Natural killer cell (primary cell): ENCODE data around the gene NT5DC1. TPM values are rescaled to one million over a fixed set of nuclear protein-coding genes. Genes with fewer than 3 reads are reported as not detected.

Experiments
- ATAC-seq, 3 donors: fragments of 150-1000 bp in 2 of 3; fragments of 200-7000 bp in 1 of 3; cut with Tn5 transposase; 1 replicate in 1 of 3; 2 replicates in 2 of 3; pipeline ENCODE4 v1.10.0; 2021; ENCODE audit warnings: mild to moderate bottlenecking in 2 of 3, moderate library complexity in 2 of 3
- DNase-seq, 2 donors: peaks; one replicate each; pipeline versions ENCODE4 v3.0.0 to v3.0.0-alpha.2; 2013 to 2021; ENCODE audit warnings: mixed read lengths in 1 of 2
- H3K27ac ChIP-seq: one replicate; pipeline ENCODE4 v1.5.1; 2013; ENCODE audit warnings: mild to moderate bottlenecking, low read length
- H3K27me3 ChIP-seq: one replicate; pipeline ENCODE4 v1.6.1; 2013; ENCODE audit warnings: low read length; ENCODE audit not compliant: control insufficient read depth, insufficient read depth
- H3K36me3 ChIP-seq: one replicate; pipeline ENCODE4 v1.6.1; 2013; ENCODE audit warnings: low read length; ENCODE audit not compliant: control insufficient read depth, insufficient read depth
- H3K4me1 ChIP-seq: one replicate; pipeline ENCODE4 v1.6.1; 2013; ENCODE audit warnings: low read length; ENCODE audit not compliant: control insufficient read depth, insufficient read depth
- H3K4me3 ChIP-seq: one replicate; pipeline ENCODE4 v1.5.1; 2013; ENCODE audit warnings: low read length
- H3K9me3 ChIP-seq: one replicate; pipeline ENCODE4 v1.6.1; 2013; ENCODE audit warnings: low read length; ENCODE audit not compliant: control insufficient read depth, insufficient read depth
- H3K27ac Mint-ChIP-seq, 2 donors: one replicate each; pipeline ENCODE4 v1.8.0; 2022; ENCODE audit warnings: mild to moderate bottlenecking in 2 of 2, mixed read lengths in 2 of 2, moderate library complexity in 1 of 2
- H3K27me3 Mint-ChIP-seq, 2 donors: one replicate each; pipeline ENCODE4 v1.8.0; 2022; ENCODE audit warnings: low read depth in 2 of 2, mixed read lengths in 2 of 2
- H3K36me3 Mint-ChIP-seq: one replicate; pipeline ENCODE4 v1.8.0; 2022; ENCODE audit warnings: mixed read lengths
- H3K4me1 Mint-ChIP-seq, 2 donors: one replicate each; pipeline ENCODE4 v1.8.0; 2022; ENCODE audit warnings: mixed read lengths in 2 of 2
- H3K4me3 Mint-ChIP-seq: one replicate; pipeline ENCODE4 v1.8.0; 2022; ENCODE audit warnings: mild to moderate bottlenecking, moderate library complexity, mixed read lengths
- H3K9me3 Mint-ChIP-seq, 2 donors: one replicate each; pipeline ENCODE4 v1.8.0; 2022; ENCODE audit warnings: mixed read lengths in 2 of 2
- WGBS: methylation state at CpG from one replicate; pipeline ENCODE4 v1.1.7; 2013; ENCODE audit warnings: missing lambda C conversion rate; ENCODE audit not compliant: insufficient coverage; 5-methylcytosine and 5-hydroxymethylcytosine counted together
- intact Hi-C: fragments of 100-400 bp; cut with micrococcal nuclease; formaldehyde crosslinking; loops from one replicate; pipeline ENCODE4 v1.14.2; 2022
- total RNA-seq, 4 donors: library from RNA; stranded (reverse); fragments of 120-200 nt in 1 of 4; gene quantifications; one replicate each; pipeline versions ENCODE4 v1.2.3 to v1.2.4, GENCODE V29; 2013 to 2022
- TF ChIP-seq, protein P1 (sequence below): fragments of 200-600 bp; IDR thresholded peaks from one replicate; pipeline ENCODE4 v1.8.0; 2022; ENCODE audit warnings: antibody characterized with exemption

Gene NT5DC1
- total RNA-seq, 3 donors from 2014 or later (not counting 1 experiment from before 2014, with no cell fraction given) = 19.1 to 29.4 (median 20.5) TPM

DNA sequence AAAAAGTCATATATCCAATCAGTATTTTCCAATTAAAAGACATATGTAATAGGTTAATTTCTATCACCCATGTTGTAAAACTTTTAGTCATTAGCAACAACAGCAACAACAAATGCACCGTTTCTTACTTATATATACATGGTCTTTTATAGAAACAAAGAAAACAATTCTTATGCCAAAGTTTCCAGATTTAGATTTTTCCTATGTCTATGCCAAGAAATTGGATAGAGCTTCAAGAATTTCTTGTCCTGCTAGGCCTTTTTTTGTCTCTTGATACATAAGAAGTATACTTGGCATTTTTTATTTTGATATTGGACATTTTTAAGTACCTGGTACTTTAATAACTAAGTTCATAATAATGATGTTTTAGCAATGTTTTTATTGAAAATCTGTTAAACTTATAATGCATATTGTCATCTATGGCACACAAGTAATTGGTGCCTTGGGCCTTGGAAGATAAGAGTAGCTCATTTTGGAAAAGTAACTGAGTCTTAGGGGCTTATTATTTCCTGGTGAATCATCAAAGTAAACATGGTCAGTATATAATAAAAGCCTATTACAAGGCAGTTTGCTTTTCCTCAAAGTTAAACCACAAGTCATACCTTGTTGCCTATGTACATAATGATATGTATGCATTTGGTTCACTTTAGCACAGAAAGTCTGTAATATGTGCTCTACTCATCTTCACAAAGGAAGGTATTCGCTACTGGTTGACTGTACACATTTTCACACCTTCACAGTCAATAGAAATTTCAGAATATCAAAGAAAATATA, 29.9 kb upstream of the NT5DC1 start:
- H3K4me3 Mint-ChIP-seq = no peak overlapping the region
- H3K27ac Mint-ChIP-seq = no peak overlapping the region
- H3K36me3 Mint-ChIP-seq = no peaks in the 10 kb centered on the region
- H3K9me3 Mint-ChIP-seq = no peaks in the 10 kb centered on the region
- Histone ChIP-seq H3K36me3 (no peaks in the 10 kb centered on the region), H3K27ac (no peak overlapping the region), H3K4me1 (no peaks in the 10 kb centered on the region), H3K4me3 (no peak overlapping the region), H3K27me3 (peaks cover 3% of the 10 kb centered on the region), H3K9me3 (no peaks in the 10 kb centered on the region)
- 94% methylated on average over 2 of the region's 2 CpGs for WGBS
- intact Hi-C loops = no loop called here
- no peak for DNase-seq
- H3K27me3 Mint-ChIP-seq = peaks cover 4 to 8% of the 10 kb centered on the region in 2 donors
- no peak for ATAC-seq
- no peaks in the 10 kb centered on the region for H3K4me1 Mint-ChIP-seq
- TF ChIP-seq, protein P1, sequence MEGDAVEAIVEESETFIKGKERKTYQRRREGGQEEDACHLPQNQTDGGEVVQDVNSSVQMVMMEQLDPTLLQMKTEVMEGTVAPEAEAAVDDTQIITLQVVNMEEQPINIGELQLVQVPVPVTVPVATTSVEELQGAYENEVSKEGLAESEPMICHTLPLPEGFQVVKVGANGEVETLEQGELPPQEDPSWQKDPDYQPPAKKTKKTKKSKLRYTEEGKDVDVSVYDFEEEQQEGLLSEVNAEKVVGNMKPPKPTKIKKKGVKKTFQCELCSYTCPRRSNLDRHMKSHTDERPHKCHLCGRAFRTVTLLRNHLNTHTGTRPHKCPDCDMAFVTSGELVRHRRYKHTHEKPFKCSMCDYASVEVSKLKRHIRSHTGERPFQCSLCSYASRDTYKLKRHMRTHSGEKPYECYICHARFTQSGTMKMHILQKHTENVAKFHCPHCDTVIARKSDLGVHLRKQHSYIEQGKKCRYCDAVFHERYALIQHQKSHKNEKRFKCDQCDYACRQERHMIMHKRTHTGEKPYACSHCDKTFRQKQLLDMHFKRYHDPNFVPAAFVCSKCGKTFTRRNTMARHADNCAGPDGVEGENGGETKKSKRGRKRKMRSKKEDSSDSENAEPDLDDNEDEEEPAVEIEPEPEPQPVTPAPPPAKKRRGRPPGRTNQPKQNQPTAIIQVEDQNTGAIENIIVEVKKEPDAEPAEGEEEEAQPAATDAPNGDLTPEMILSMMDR = no peak

DNA sequence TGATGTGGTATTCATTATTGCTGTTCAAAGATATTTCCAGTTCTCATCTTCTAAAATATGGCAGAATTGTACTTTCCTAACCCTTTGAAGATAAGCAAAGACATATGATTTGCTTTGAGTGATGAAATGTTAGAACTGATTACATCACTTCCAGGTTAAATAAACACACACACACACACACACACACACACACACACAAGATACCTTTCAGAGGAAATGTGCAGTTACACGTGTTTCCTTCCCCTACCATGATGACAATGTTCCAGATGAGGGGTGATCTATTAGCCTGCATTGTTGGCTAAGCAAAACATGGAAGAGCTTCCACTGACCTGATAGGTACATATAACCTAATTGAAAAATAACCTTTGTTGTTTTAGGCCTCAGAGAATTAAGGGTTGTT, 28.3 kb upstream of the NT5DC1 start:
- Histone ChIP-seq H3K4me1 (no peaks in the 10 kb centered on the region), H3K27me3 (peaks cover 3% of the 10 kb centered on the region), H3K9me3 (no peaks in the 10 kb centered on the region), H3K27ac (no peak overlapping the region), H3K4me3 (no peak overlapping the region), H3K36me3 (no peaks in the 10 kb centered on the region)
- no peaks in the 10 kb centered on the region for H3K36me3 Mint-ChIP-seq
- H3K27me3 Mint-ChIP-seq = peaks cover 5 to 9% of the 10 kb centered on the region in 2 donors
- H3K4me3 Mint-ChIP-seq = no peak overlapping the region
- intact Hi-C loops = no loop called here
- WGBS = 17% methylated on average over 1 of the region's 1 CpG
- DNase-seq (no peak), ATAC-seq (no peak)
- no peaks in the 10 kb centered on the region for H3K9me3 Mint-ChIP-seq
- no peaks in the 10 kb centered on the region for H3K4me1 Mint-ChIP-seq
- TF ChIP-seq, protein P1 = no peak
- no peak overlapping the region for H3K27ac Mint-ChIP-seq

DNA sequence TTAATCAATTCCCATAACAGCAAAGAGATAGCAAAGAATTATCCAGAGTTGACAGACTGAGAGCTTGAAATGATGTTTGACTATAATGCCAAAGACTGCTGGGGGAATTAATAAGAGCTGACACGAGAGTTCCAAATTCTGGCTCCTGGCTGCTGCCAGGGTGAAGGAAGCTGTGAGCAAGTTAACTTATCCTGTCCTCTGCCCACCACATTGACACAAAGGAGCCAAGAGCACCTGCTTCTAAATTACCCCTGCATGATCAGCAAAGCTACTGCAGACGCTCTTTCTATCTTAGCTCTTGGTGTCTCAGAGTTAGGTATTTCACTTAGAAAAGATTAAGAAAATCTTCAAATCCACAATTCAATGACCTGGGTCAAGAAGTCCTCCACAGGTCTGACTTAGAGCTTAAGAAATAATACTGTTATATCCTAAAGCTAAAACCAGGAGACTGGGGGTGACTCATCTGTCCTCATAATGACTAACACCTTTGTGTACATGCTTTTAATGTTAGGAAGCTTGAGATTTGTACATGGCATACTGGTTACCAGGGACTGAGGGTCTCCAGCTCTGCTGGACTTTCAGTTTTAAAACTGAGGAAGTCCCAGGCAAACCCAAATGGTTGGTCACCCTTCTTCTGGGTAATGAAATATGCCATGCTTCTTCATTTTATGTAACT, 26.8 kb upstream of the NT5DC1 start:
- WGBS = 91% methylated on average over 2 of the region's 2 CpGs
- ATAC-seq (no peak), DNase-seq (no peak)
- no peaks in the 10 kb centered on the region for H3K36me3 Mint-ChIP-seq
- peaks cover 3 to 22% of the 10 kb centered on the region in 2 donors for H3K27me3 Mint-ChIP-seq
- H3K4me3 Mint-ChIP-seq = no peak overlapping the region
- H3K27ac Mint-ChIP-seq = no peak overlapping the region
- Histone ChIP-seq H3K27ac (no peak overlapping the region), H3K27me3 (no peaks in the 10 kb centered on the region), H3K4me1 (no peaks in the 10 kb centered on the region), H3K36me3 (no peaks in the 10 kb centered on the region), H3K4me3 (no peak overlapping the region), H3K9me3 (no peaks in the 10 kb centered on the region)
- intact Hi-C loops = no loop called here
- no peaks in the 10 kb centered on the region for H3K4me1 Mint-ChIP-seq
- H3K9me3 Mint-ChIP-seq = no peaks in the 10 kb centered on the region
- TF ChIP-seq, protein P1 = no peak
